ENCODE results near the gene EEIG1.

DNA sequence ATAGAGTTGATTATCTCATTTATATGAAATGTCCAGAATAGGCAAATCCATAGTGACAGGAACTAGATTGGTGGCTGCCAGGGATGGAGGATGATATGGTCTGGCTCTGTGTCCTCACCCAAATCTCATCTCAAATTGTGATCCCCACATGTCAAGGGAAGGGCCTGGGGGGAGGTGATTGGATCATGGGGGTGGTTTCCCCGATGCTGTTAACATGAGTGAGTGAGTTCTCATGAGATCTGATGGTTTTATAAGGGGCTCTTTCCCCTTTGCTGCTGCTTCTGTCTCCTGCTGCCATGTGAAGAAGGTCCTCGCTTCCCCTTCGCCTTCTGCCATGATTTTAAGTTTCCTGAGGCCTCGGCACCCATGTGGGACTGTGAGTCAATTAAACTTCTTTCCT lies 21.4 kb downstream of the EEIG1 start:
- no peak for TF ChIP-seq POLR2A (IDR thresholded peaks at IDR 0.05; ENCODE audit: low read length)
- no peak for TF ChIP-seq GATA1 (IDR thresholded peaks at IDR 0.05; ENCODE audit: low read depth, low read length)

Data from erythroblast (primary cell).